Fibroblast of villous mesenchyme (primary cell): ENCODE measurements around the gene RTN4. TPM values are rescaled to one million over a fixed set of nuclear protein-coding genes. Genes with fewer than 3 reads are reported as not detected.
A peak's percentile ranks its signal among the peaks of the same experiment; 100 is the strongest.

ENCODE experiments used
- DNase-seq: peaks from one replicate; pipeline ENCODE4 v3.0.0-alpha.2; 2010; ENCODE audit warnings: low read depth
- H3K4me3 ChIP-seq: 2 replicates; pipeline ENCODE4 v1.5.1; 2011; ENCODE audit warnings: low read depth, mild to moderate bottlenecking, low read length
- total RNA-seq: library from RNA; depleted of rRNA; stranded (reverse); fragments of >200 nt; gene quantifications from 2 replicates; pipeline ENCODE4 v1.2.3, GENCODE V29; 2012
- TF ChIP-seq, protein P1 (sequence below): IDR thresholded peaks from 2 replicates; pipeline ENCODE4 v1.5.1; 2012; ENCODE audit warnings: low read depth, mild to moderate bottlenecking, low read length; ENCODE audit not compliant: insufficient read depth

RTN4 gene
- total RNA-seq, 1 donor: 262 TPM

DNA sequence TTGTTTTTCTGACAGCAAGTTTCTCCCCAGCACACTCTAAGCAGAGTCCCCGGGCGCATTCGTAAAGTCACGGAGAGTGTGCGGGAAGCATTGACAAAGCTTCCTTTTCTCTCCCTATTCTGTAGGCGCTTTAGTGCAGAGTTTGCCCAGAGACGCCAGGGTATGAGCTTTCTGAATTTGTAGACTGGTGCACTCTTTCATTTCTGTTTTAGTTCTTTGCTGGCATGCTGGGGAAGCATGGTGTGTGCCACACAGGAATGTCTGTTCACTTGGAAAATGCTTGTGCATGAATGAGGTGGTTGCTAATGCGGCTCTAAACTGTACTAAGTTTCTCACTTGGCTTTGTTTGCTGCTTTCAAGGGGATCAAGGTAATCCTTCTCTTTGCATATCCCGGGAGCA lies 102.6 kb downstream of the RTN4 start:
- DNase-seq: no peak
- no peak overlapping the region for H3K4me3 ChIP-seq
- TF ChIP-seq, protein P1, sequence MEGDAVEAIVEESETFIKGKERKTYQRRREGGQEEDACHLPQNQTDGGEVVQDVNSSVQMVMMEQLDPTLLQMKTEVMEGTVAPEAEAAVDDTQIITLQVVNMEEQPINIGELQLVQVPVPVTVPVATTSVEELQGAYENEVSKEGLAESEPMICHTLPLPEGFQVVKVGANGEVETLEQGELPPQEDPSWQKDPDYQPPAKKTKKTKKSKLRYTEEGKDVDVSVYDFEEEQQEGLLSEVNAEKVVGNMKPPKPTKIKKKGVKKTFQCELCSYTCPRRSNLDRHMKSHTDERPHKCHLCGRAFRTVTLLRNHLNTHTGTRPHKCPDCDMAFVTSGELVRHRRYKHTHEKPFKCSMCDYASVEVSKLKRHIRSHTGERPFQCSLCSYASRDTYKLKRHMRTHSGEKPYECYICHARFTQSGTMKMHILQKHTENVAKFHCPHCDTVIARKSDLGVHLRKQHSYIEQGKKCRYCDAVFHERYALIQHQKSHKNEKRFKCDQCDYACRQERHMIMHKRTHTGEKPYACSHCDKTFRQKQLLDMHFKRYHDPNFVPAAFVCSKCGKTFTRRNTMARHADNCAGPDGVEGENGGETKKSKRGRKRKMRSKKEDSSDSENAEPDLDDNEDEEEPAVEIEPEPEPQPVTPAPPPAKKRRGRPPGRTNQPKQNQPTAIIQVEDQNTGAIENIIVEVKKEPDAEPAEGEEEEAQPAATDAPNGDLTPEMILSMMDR: no peak

DNA sequence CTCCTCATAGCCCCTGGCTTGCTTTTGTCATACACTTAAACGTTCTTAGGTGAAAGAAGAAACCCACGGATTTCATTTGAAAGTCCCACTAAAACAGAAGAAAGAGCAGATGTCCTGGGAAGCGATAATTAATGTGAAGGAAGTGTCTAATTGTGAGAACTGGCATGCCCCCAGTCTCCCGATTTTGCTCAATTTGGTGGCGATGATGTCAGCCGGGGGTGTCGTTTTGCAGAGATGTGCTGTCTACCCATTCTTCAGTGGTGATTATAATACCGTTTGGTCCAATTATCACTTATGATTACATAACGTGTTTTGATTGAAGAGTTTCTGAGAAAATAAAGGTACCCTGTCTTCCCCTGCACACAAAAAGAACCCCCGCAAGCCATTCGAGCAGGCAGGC lies 103.1 kb downstream of the RTN4 start:
- no peak for DNase-seq
- H3K4me3 ChIP-seq: no peak overlapping the region
- TF ChIP-seq, protein P1: no peak

DNA sequence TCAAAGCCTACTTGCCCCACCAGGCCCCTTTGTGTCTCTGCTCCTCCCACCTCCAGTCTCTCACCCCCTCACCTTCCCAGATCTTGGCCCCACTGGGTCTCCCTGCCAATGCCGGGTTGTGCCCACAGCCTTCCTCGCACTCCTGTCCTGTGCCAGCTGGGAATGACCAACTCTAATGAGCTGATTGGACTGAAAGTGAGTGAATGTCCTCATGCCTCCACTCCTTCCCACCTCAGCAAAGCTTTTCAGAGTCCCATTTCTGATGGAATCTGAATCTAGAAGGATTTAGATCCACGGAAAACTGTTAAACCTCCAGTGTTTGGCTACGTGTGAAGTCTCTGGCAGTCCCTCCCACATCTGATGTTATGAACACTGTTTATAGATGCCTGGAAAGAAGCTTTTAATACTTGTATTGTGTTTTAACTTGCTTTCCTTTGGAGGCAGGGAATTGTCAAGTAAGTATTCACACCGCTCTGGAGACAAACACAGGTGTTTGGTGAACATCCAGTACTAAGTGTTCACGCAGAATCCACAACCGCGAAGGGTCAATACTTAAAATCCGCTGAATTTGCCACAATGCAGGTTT lies 103.9 kb downstream of the RTN4 start:
- H3K4me3 ChIP-seq: no peak overlapping the region
- no peak for DNase-seq
- TF ChIP-seq, protein P1: no peak

DNA sequence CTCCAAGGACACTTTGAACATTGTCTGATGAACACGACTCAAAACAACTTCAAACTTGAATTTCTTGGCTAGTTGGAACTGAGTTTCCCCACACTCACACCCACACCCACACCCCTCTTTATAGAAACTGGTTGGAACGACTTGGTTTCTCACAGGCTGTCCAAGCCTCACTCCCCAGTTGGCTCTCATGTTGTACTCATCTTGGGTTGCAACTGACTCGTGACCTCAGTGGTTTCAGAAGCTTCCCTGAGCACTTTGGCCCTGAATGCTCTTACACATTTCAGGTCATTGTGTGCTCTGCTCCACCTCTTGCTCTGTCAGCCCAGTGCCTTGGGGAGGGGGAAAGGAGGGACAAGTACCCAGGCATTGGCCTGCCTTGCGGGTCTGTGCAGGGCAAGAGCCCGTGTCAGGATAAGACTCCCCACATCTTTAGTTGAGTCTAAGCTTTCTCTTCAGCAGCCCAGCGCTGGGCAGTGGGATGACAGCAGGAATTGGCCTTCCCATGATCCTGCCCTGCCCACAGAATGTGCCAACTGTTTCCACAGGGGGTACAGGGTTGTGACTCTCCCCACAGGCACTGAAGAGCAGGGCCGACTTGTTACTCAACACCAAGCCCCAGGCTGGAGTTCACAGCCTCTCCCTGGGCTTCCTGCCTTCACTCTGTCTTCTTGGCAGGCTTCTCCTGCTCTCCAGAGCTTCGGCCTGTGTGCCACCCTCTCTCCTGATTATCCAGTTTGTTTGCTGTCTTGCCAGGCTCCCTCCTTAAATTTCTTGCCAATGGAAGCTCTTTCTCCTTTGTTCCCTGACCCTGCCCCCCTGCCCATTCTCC lies 104.6 kb downstream of the RTN4 start:
- TF ChIP-seq, protein P1: no peak

DNA sequence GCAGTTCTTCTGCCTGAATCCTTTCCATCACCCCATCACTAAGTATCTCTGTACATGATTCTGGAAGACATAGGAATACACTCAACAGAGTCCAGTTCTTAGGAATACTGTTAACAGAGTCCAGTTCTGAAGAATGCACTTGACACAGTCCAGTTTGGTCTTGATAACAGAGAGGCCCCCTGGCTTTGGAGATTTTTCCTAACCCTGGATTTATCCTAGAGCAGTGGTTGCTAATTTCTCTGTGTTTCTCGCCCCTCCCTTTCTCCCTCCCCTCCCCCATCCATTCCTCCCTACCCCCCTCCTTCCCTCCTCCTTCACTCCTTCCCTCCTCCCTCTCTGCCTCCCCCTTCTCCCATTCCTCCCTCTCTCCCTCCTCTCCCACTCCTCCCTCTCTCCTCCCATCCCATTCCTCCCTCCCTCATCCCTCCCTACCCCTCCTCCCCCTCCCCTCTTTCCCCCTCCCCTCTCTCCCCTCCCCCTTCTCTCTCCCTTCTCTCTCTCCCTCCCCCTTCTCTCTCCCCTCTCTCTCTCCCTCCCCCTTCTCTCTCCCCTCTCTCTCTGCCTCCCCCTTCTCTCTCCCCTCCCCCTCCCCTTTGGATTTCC lies 105.4 kb downstream of the RTN4 start:
- TF ChIP-seq, protein P1: no peak
- no peak overlapping the region for H3K4me3 ChIP-seq
- no peak for DNase-seq

More for the DNA sequence above, 104.6 kb downstream of the RTN4 start:
- peak; percentile 56 for DNase-seq
- H3K4me3 ChIP-seq: no peak overlapping the region

DNA sequence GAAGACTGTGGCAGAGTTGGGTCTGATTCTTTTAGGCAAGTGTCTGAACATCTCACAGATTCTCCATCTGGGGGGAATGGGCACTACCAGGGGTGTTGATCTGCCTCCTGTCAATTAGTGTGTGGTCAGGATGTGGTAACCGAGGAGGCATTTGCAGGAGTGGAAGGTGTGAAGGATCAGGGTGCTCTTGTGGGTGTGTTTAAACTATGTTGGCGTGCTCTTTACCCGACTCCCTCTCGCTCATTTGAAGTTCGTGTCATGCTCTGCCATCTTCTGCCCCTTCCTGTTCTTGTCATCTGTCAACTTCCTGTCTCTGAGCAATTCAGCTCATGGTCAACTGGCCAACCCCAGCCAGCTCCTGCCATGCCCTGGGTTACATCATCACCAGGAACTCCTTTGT lies 107.9 kb downstream of the RTN4 start:
- no peak overlapping the region for H3K4me3 ChIP-seq
- TF ChIP-seq, protein P1: no peak
- no peak for DNase-seq
